HG03432 (cell line): Measurements from ENCODE around the gene PRR9.
"Not testable (repeated sequence)": the region's sequence is repeated elsewhere in the genome, so short reads cannot be mapped to it uniquely, and the experiment has no call there.

Experiments
- ATAC-seq: cut with Tn5 transposase; IDR thresholded peaks from one replicate; pipeline ENCODE4 v1.9.1; 2021; ENCODE audit warnings: mild to moderate bottlenecking, moderate library complexity; ENCODE audit not compliant: unreplicated experiment

PRR9 gene

DNA sequence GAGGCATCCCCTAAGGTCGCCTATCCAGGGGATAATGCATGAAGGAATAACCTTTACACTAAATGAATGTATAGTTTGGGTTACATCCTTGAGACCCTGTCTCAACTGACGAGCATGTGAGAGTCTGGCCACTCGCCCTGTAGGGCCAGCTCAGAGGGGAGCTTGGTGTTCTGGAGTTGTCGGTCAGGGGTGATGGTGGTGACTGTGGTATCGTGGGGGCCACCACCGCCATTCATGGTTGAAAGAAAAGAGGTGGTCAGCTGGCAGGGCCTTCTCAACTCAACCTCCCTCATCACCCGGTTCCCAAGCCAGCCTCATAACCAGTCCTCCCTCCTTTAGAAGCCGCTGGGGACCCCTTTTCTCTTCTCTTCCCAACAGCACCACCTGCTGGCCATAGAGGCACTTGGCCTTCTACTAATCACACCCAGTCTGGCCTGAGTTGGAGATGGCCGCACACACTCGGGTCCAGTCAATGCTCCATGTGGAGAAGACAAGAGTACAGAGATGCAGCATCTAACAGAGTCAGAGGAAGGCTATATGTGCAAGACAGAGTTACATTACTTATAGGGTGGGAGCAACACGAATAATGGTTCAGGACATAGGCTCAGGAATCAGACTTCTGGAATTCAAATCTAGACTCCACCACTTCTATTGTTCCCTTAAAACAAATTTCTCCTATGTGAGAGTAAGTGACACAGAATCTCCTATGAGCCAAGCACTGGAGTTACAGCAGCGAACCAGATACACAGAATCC, 11.9 kb downstream of the PRR9 start:
- not testable (repeated sequence) for ATAC-seq

DNA sequence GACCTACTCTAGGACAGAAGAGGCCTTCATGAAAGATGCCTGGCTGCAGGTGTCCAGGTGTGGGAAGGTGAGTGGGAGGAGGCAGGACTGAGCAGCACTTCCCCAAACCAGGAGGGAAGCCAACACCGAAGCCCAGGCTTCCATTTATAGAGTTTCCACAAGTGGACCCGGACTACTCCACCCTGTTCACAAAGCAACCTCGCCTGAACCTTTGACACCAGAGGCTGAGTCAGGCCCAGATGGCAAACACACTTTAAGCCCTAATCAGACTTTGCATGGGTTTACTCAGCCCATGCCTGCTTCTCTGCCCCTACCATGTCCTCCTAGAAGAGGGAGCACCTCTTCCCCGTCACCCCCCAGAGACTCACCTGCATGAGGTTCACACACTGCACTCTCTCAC, 14.0 kb downstream of the PRR9 start:
- no peak for ATAC-seq

- no peak for ATAC-seq
Observed at GRCh38 chr1:153231785-153232184, 14.4 kb downstream of the PRR9 start.

DNA sequence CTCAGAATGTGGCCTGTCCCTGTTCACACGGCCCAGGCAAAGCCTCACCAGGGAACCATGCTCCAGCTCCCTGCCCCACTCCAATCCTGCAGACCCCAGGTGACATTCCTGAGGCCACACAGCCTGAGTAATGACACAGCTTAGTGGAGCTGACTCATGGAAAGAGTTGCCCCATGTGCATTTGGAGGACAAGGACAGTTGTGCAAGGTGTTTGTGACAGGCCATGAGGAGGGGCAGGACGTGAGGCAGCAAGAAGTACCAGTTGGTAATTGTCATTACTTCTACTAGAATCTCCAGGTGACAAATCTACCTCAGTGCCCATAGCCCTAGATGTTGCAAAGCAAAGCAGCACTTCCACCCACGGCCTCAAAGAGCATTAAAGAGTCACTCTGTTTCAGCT, 15.2 kb downstream of the PRR9 start:
- ATAC-seq: no peak

- ATAC-seq: no peak
Observed at GRCh38 chr1:153233448-153233847, 16.1 kb downstream of the PRR9 start.

DNA sequence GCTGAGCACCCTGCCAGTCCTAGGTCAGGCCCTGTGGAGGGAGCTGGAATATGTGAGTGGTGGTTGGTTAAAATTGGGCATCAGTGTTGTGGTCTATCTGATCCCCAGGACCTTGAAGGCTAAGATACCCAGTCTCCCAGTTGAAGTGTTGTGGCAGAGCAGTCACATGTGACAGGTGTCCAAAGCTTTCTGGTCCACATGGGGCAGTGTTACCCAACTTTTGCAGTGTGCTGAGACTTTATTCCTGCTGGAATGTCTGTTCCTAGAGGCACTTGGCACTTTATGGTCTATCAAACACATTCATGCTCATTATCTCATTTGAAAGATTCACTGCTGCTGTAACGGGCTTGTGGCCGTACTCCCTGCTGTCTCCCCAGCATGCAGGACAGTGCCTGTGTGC, 21.1 kb downstream of the PRR9 start:
- no peak for ATAC-seq

DNA sequence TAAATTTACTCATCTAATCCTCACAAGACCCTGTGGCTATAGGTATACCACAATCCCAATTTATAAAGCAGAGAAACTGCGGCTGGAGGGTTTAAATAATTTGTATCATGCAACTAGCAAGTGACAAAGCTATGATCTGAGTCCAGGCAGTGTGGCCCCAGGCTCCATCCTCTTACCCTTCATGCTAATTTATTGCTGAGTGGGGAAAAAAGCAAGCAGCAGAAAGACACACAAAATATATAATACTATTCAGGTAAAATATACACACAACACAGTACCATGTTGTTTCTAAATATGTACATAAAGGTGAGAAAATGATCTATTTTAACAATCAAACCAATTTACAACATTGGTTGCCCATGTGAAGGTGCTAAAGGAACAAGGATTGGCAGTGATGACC, 24.8 kb downstream of the PRR9 start:
- ATAC-seq: no peak

GRCh38 chr1:153245466-153245865, 28.1 kb downstream of the PRR9 start:
- ATAC-seq: no peak

- no peak for ATAC-seq
Observed at GRCh38 chr1:153246018-153246417, 28.6 kb downstream of the PRR9 start.

- no peak for ATAC-seq
Observed at GRCh38 chr1:153246825-153247224, 29.4 kb downstream of the PRR9 start.

- ATAC-seq: no peak
Observed at GRCh38 chr1:153248176-153248879, 30.9 kb downstream of the PRR9 start.

- ATAC-seq: no peak
Observed at GRCh38 chr1:153250166-153250565, 32.8 kb downstream of the PRR9 start.

GRCh38 chr1:153251087-153251486, 33.7 kb downstream of the PRR9 start:
- ATAC-seq: no peak

GRCh38 chr1:153251562-153251961, 34.2 kb downstream of the PRR9 start:
- no peak for ATAC-seq

- no peak for ATAC-seq
Observed at GRCh38 chr1:153251988-153252387, 34.6 kb downstream of the PRR9 start.

DNA sequence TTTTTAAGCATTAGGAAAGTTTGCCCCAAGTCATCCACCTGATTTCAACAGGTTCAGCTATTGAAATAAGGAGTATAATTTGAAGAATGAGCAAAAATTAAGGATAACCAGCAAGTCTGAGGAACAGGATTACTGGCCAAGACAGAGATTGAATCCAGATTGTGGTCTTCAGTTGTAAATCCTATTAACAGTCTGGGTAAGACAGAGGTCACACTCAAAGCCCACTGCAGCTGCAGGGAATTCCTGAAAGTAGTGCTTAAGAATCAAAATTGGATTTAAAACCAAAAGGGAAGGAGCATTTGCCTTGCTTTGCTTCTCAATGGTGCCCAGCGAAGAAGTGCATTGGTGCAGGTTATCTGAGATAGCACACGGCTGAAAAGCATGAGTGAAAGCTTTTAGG, 35.7 kb downstream of the PRR9 start:
- ATAC-seq: no peak

DNA sequence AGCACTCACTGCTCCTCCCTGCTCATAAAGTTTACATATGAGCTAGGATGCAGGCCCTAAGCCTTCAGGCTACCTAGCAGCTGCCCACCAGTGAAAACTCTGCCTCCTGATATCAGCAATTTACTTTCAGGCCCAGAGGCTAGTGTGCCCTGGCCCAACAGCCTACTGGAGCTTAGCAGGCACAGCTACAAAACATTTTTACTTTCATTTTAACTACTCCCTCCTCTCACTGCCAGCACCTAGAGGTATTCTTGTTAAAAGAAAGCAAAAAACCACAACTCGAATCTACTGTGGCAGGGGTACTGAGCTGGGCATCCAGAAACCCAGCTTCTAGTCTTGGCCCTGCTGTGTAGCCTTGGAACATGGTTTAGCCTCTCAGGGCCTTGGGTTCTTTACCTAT, 36.3 kb downstream of the PRR9 start:
- peak; percentile 77 for ATAC-seq

GRCh38 chr1:153259387-153259786, 42.0 kb downstream of the PRR9 start, which contains the start of gene LORICRIN:
Gene LORICRIN, plus strand, starts transcription at chr1:153259687. Its CDS starts 1,263 bp downstream, at chr1:153260950.
- no peak for ATAC-seq

DNA sequence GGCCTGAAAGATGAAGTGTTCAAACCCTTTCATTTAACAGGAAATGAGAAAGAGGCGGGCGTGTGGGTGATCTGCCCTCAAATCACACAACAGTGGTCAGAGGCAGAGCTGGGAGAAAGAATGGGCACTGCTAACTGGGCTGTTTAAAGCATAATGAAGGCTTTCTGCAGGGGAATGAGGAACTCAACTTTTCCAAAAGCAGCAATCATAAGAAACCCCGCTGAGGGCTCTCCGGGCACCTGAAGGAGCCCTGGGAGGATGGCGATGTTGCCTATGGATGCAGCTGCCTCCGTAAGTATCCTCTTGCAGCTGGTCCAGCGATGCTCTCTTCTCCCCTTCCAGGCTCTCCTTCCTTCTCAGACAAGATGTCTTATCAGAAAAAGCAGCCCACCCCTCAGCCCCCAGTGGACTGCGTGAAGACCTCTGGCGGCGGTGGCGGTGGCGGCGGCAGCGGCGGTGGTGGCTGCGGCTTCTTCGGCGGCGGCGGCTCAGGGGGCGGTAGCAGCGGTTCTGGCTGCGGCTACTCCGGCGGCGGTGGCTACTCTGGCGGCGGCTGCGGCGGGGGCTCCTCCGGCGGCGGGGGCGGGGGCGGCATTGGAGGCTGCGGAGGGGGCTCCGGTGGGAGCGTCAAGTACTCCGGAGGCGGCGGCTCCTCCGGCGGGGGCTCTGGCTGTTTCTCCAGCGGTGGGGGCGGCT, 43.3 kb downstream of the PRR9 start:
- no peak for ATAC-seq

- no peak for ATAC-seq
Observed at GRCh38 chr1:153261281-153262069, 44.1 kb downstream of the PRR9 start.

GRCh38 chr1:153262070-153262366, 44.6 kb downstream of the PRR9 start:
- ATAC-seq: no peak
